HG02885 (cell line): ENCODE measurements around the gene TOMM7.
"Not testable (repeated sequence)": the region's sequence is repeated elsewhere in the genome, so short reads cannot be mapped to it uniquely, and the experiment has no call there.

Experiments used
- ATAC-seq: cut with Tn5 transposase; IDR thresholded peaks from one replicate; pipeline ENCODE4 v1.9.1; 2021; ENCODE audit warnings: mild to moderate bottlenecking; ENCODE audit not compliant: unreplicated experiment, poor library complexity

TOMM7 gene

GRCh38 chr7:22826593-22826992 is 3.9 kb upstream of the TOMM7 start:
- ATAC-seq = no peak

GRCh38 chr7:22824760-22825159 is 2.1 kb upstream of the TOMM7 start:
- ATAC-seq = no peak

- ATAC-seq = no peak
These were observed 471 bp upstream of the TOMM7 start for GRCh38 chr7:22823142-22823497.

- ATAC-seq = peak; percentile 22
These were observed 755 bp downstream of the TOMM7 start for GRCh38 chr7:22821702-22822485.

- no peak for ATAC-seq
These were observed 3.2 kb downstream of the TOMM7 start for GRCh38 chr7:22819476-22819875.

GRCh38 chr7:22814261-22815208 is 8.1 kb downstream of the TOMM7 start:
- no peak for ATAC-seq

- no peak for ATAC-seq
These were observed 10.3 kb downstream of the TOMM7 start for GRCh38 chr7:22812353-22812752.

- ATAC-seq = no peak
These were observed 10.8 kb downstream of the TOMM7 start for GRCh38 chr7:22811746-22812280.

GRCh38 chr7:22810843-22811242 is 11.8 kb downstream of the TOMM7 start:
- no peak for ATAC-seq

- ATAC-seq = no peak
These were observed 12.6 kb downstream of the TOMM7 start for GRCh38 chr7:22809902-22810642.

GRCh38 chr7:22808140-22808539 is 14.5 kb downstream of the TOMM7 start:
- no peak for ATAC-seq

GRCh38 chr7:22806752-22807151 is 15.9 kb downstream of the TOMM7 start:
- no peak for ATAC-seq

GRCh38 chr7:22805227-22805626 is 17.4 kb downstream of the TOMM7 start:
- ATAC-seq = no peak

- ATAC-seq = not testable (repeated sequence)
These were observed 19.8 kb downstream of the TOMM7 start for GRCh38 chr7:22802831-22803230.

GRCh38 chr7:22802426-22802825 is 20.2 kb downstream of the TOMM7 start:
- no peak for ATAC-seq

- ATAC-seq = no peak
These were observed 20.7 kb downstream of the TOMM7 start for GRCh38 chr7:22801912-22802311.

- ATAC-seq = no peak
These were observed 23.0 kb downstream of the TOMM7 start for GRCh38 chr7:22799633-22800032.

GRCh38 chr7:22793593-22794462 is 28.8 kb downstream of the TOMM7 start:
- ATAC-seq = no peak
